MCF 10A (cell line): ENCODE measurements around the gene TMEM184A. TPM values are rescaled to one million over a fixed set of nuclear protein-coding genes. Genes with fewer than 3 reads are reported as not detected.

Experiments used
- BruUV-seq: library from RNA; stranded (reverse); fragments of 400-500 nt; replicated peaks from 2 replicates; lab custom pipeline; 2021; lab: Mats Ljungman, UMichigan
- CTCF ChIA-PET: fragments of 300-600 bp; sonication (Branson Sonifier 250); formaldehyde crosslinking; extraction: SDS; loops from one replicate; lab custom pipeline; 2021; ENCODE audit warnings: antibody characterized with exemption, inconsistent platforms; lab: Yijun Ruan, JAX
- POLR2A ChIA-PET: fragments of 300-600, 350-650 bp; sonication (Branson Sonifier 250); formaldehyde crosslinking; extraction: SDS; loops from one replicate; lab custom pipeline; 2020; ENCODE audit warnings: antibody characterized with exemption, inconsistent platforms; lab: Yijun Ruan, JAX
- DNase-seq: peaks from one replicate; pipeline ENCODE4 v3.0.0-alpha.2; 2018; ENCODE audit not compliant: unreplicated experiment
- H3K27ac Mint-ChIP-seq: one replicate; pipeline ENCODE4 v1.8.0; 2022; ENCODE audit warnings: mild to moderate bottlenecking, low read depth, mixed read lengths; ENCODE audit not compliant: unreplicated experiment
- H3K27me3 Mint-ChIP-seq: one replicate; pipeline ENCODE4 v1.8.0; 2022; ENCODE audit warnings: mixed read lengths; ENCODE audit not compliant: insufficient read depth, unreplicated experiment
- H3K36me3 Mint-ChIP-seq: one replicate; pipeline ENCODE4 v1.8.0; 2022; ENCODE audit warnings: mild to moderate bottlenecking, moderate library complexity, mixed read lengths; ENCODE audit not compliant: insufficient read depth, unreplicated experiment
- H3K4me1 Mint-ChIP-seq: one replicate; pipeline ENCODE4 v1.8.0; 2022; ENCODE audit warnings: mixed read lengths; ENCODE audit not compliant: insufficient read depth, unreplicated experiment
- H3K4me3 Mint-ChIP-seq: one replicate; pipeline ENCODE4 v1.8.0; 2022; ENCODE audit warnings: mild to moderate bottlenecking, moderate library complexity, mixed read lengths; ENCODE audit not compliant: unreplicated experiment
- H3K9me3 Mint-ChIP-seq: one replicate; pipeline ENCODE4 v1.8.0; 2022; ENCODE audit warnings: mixed read lengths; ENCODE audit not compliant: unreplicated experiment
- CTCF ChIP-seq: fragments of 200-600 bp; IDR thresholded peaks from one replicate; pipeline ENCODE4 v1.8.0; 2022; ENCODE audit warnings: antibody characterized with exemption, mild to moderate bottlenecking; ENCODE audit not compliant: unreplicated experiment
- intact Hi-C: fragments of 100-400 bp; cut with micrococcal nuclease; formaldehyde crosslinking; loops from 2 replicates; pipeline ENCODE4 v1.14.1; 2022
- total RNA-seq: library from RNA; stranded (reverse); gene quantifications from 2 replicates; pipeline ENCODE4 v1.2.3, GENCODE V29; 2022

The TMEM184A gene
- total RNA-seq, 1 experiment from 2014 or later, result 14.2 TPM

DNA sequence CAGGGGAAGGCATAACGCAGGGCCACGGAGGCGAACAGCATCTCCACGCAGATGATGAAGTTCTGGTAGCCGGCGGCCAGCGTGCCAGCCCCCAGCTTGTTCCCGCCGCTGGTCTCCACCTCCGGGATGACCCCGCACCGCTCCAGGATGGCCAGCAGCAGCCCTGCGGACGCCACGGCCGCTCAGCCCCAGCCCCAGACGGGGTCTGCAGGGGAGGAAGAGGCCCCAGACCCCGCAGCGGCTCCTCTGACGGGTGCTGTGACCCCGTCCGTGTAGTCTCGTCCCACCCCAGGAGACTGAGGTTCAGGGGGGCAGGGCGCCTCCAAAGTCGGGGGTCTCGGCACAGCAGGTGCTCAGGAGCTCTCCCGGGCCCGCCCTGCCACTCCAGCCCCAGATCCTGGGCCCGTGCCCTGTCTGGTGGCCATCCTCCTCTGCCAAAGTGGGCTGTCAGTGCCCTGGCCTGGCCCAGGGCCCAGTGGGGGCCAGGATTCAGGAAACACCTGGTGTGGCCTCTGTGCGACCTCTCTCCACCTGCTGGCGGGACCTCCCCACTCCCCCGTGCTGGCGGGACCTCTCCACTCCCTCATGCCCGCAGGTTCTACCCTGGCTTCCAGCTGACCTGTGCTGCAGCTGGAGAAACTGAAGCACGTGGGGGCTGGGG, 8.1 kb downstream of the TMEM184A start:
- H3K4me3 Mint-ChIP-seq, result no peak overlapping the region
- H3K27me3 Mint-ChIP-seq, result no peaks in the 10 kb centered on the region
- H3K27ac Mint-ChIP-seq, result peak overlapping the region; percentile 83
- peaks cover 18% of the 10 kb centered on the region for H3K36me3 Mint-ChIP-seq
- TF ChIP-seq CTCF, result no peak
- POLR2A ChIA-PET, result interaction anchor here (0.9 kb wide), 1 partner anchor 8 kb away, joined by 5 read pairs; the partner anchor contains the start of gene TMEM184A
- H3K4me1 Mint-ChIP-seq, result no peaks in the 10 kb centered on the region
- DNase-seq, result no peak
- no TSS peak for BruUV-seq
- CTCF ChIA-PET, result interaction anchor here (0.5 to 1.8 kb wide), 4 partner anchors 9 to 44 kb away, joined by 3 to 5 read pairs (median 4); partner anchors contain the start of genes INTS1 and TMEM184A
- intact Hi-C loops, result no loop called here
- H3K9me3 Mint-ChIP-seq, result no peaks in the 10 kb centered on the region

DNA sequence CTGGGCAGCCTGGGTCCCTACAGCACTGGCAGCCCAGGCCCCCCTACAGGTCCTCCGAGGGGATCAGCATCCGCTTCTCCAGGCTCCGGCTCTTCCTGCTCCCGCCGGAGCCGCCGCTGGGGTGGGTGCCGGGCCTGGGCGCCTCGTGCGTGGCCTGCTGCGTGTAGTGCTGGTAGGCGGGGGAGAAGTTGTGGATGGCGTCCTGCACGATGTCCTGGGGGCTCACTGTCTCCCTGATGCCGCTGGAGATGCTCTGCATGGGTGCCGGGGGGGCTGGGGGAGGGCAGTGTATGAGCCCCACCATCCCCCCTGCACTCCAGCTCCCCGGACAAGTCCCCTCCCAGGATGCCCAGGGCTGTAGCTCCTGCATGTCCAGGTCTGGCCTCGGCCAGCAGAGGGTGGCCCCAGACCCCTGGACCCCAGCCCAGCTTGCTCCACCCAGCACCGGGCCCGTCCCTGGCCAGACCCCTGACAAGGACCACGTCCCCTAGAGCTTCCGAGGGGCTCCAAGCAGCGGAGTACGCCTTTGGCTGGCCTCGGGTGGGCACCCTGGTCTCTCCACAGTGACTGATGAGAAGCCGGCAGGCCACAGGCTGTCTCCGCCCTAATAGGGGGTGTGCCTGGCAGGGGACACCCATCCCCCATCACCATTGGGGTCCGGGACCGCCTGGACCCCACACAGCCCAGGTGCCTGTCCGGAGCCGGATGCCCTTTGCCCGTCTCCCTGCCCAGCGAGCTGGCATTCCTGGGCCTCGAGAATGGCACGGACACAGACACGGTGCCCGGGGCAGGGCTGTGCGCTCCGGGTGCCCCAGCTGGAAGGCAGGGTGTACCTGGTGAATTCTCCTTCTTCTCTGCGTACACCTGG, 8.9 kb downstream of the TMEM184A start:
- CTCF ChIA-PET, result interaction anchor here (1.8 kb wide), 1 partner anchor 9 kb away, joined by 5 read pairs; the partner anchor contains the start of gene TMEM184A

DNA sequence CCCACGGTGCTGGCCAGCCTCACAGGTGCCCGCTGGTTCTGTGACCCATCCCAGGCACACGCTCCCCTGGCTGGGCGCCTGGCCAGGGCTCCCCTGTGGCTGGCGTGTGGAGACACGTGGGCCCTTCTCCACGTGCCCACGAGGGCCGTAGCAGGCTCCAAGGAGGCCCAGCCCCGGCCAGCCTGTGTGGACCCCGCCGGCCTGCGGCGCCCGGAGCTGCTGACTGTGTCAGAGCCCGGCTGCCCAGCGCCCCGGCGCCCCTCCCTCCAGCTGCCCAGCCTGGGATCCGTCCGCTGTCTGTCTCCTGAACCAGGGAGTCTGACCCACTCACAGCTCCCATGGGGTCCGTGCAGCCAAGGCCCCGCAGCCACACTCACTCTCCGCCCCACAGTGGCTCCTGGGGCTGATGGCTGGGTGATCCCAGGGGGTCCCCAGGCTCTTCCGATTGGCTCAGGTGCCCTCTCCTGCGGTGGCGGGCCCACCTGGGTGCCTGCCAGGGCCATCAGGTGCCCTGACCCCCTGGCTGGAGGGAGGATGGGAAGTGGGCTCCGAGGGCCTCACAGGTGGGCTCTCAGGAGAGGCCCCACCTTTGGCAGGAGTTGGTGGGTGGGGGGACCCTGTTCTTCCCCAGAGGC, 9.6 kb downstream of the TMEM184A start:
- no peak for TF ChIP-seq CTCF
- ChIA-PET CTCF (interaction anchor here (1.8 kb wide), 1 partner anchor 10 kb away, joined by 5 read pairs; the partner anchor contains the start of gene TMEM184A), POLR2A (interaction anchor here (0.6 kb wide), 1 partner anchor 34 kb away, joined by 3 read pairs; no protein-coding TSS in a partner anchor)
- Mint-ChIP-seq H3K4me1 (no peaks in the 10 kb centered on the region), H3K27me3 (no peaks in the 10 kb centered on the region), H3K36me3 (peaks cover 25% of the 10 kb centered on the region), H3K27ac (no peak overlapping the region), H3K4me3 (no peak overlapping the region), H3K9me3 (no peaks in the 10 kb centered on the region)
- intact Hi-C loops, result no loop called here
- no TSS peak for BruUV-seq
- DNase-seq, result no peak

More for the DNA sequence above, 8.9 kb downstream of the TMEM184A start:
- no peak overlapping the region for H3K4me3 Mint-ChIP-seq
- peaks cover 23% of the 10 kb centered on the region for H3K36me3 Mint-ChIP-seq
- H3K9me3 Mint-ChIP-seq, result no peaks in the 10 kb centered on the region
- H3K4me1 Mint-ChIP-seq, result no peaks in the 10 kb centered on the region
- no peaks in the 10 kb centered on the region for H3K27me3 Mint-ChIP-seq
- intact Hi-C loops, result no loop called here
- no peak for DNase-seq
- TF ChIP-seq CTCF, result no peak
- BruUV-seq, result no TSS peak
- no peak overlapping the region for H3K27ac Mint-ChIP-seq
- POLR2A ChIA-PET, result interaction anchor here (0.9 kb wide), 1 partner anchor 9 kb away, joined by 5 read pairs; the partner anchor contains the start of gene TMEM184A
